Lower leg skin (tissue), 4 donors: ENCODE results near the gene SH3RF1. TPM values are rescaled to one million over a fixed set of nuclear protein-coding genes. Genes with fewer than 3 reads are reported as not detected.

Source experiments
- DNase-seq, 2 donors: peaks; one replicate each; pipeline ENCODE4 v3.0.0-alpha.2; 2019; ENCODE audit warnings: low spot score in 2 of 2
- H3K4me3 ChIP-seq: fragments of 200-600 bp; sonication (generic); 2 replicates; pipeline ENCODE4 v1.5.1; 2017; ENCODE audit warnings: mild to moderate bottlenecking, low read depth; ENCODE audit not compliant: poor library complexity, severe bottlenecking
- CTCF ChIP-seq, 3 donors: fragments of 450-650 bp; IDR thresholded peaks; one replicate each; pipeline ENCODE4 v1.5.1; 2016; ENCODE audit warnings: antibody characterized with exemption in 3 of 3, mild to moderate bottlenecking in 3 of 3, moderate library complexity in 2 of 3
- POLR2A ChIP-seq, 2 donors: fragments of 450-650 bp; IDR thresholded peaks; one replicate each; pipeline ENCODE4 v1.6.1; 2016 to 2017; ENCODE audit warnings: antibody characterized with exemption in 2 of 2, mild to moderate bottlenecking in 1 of 2, moderate library complexity in 1 of 2
- WGBS, 2 donors: methylation state at CpG; one replicate each; pipeline ENCODE4 v1.1.5; 2018; 5-methylcytosine and 5-hydroxymethylcytosine counted together
- intact Hi-C: fragments of 100-400 bp; cut with DNase I; formaldehyde crosslinking; loops from one replicate; pipeline ENCODE4 v1.15.0; 2023; ENCODE audit warnings: low total_unique reads
- total RNA-seq, 4 donors: library from RNA; depleted of rRNA; stranded (reverse); fragments of >200 nt; gene quantifications; one replicate each; pipeline ENCODE4 v1.1.0, GENCODE V29; 2016

The SH3RF1 gene
- total RNA-seq, 4 donors from 2014 or later: 8.5 to 14.2 (median 12.0) TPM

GRCh38 chr4:169252339-169253112, 18.2 kb downstream of the SH3RF1 start:
- WGBS, 2 donors: 43 to 51% methylated on average over 4 of the region's 4 CpGs
- no peak for TF ChIP-seq POLR2A (IDR thresholded peaks at IDR 0.05)
- TF ChIP-seq CTCF (IDR thresholded peaks at IDR 0.05): no peak
- no peak for DNase-seq
- intact Hi-C loops: no loop called here
- no peak overlapping the region for H3K4me3 ChIP-seq

- TF ChIP-seq CTCF (IDR thresholded peaks at IDR 0.05): no peak
- TF ChIP-seq POLR2A (IDR thresholded peaks at IDR 0.05): no peak
- intact Hi-C loops: no loop called here
- no peak for DNase-seq
- 77 to 80% methylated on average over 13 of the region's 13 CpGs for WGBS, 2 donors
- no peak overlapping the region for H3K4me3 ChIP-seq
These were observed 19.2 kb downstream of the SH3RF1 start for GRCh38 chr4:169251291-169252235.

- H3K4me3 ChIP-seq: no peak overlapping the region
- no peak for DNase-seq
- TF ChIP-seq POLR2A (IDR thresholded peaks at IDR 0.05) (no peak), CTCF (IDR thresholded peaks at IDR 0.05) (no peak)
- WGBS, 2 donors: 85% methylated on average over 1 of the region's 1 CpG
- intact Hi-C loops: no loop called here
These were observed 20.0 kb downstream of the SH3RF1 start for GRCh38 chr4:169250796-169251195.

GRCh38 chr4:169249999-169250398, 20.8 kb downstream of the SH3RF1 start:
- intact Hi-C loops: no loop called here
- no peak overlapping the region for H3K4me3 ChIP-seq
- TF ChIP-seq CTCF (IDR thresholded peaks at IDR 0.05) (no peak), POLR2A (IDR thresholded peaks at IDR 0.05) (no peak)
- 57 to 66% methylated on average over 2 of the region's 2 CpGs for WGBS, 2 donors
- no peak for DNase-seq

GRCh38 chr4:169249214-169249973, 21.4 kb downstream of the SH3RF1 start:
- no peak overlapping the region for H3K4me3 ChIP-seq
- no peak for DNase-seq
- intact Hi-C loops: no loop called here
- TF ChIP-seq CTCF (IDR thresholded peaks at IDR 0.05) (no peak), POLR2A (IDR thresholded peaks at IDR 0.05) (no peak)
- 53 to 56% methylated on average over 6 of the region's 6 CpGs for WGBS, 2 donors
